Stomach (tissue), 4 donors: ENCODE results near the gene TMEM44.

Experiments
- POLR2A ChIP-seq, 4 donors: fragments of 450-650 bp; IDR thresholded peaks; one replicate each; pipeline ENCODE4 v1.6.1; 2016; ENCODE audit warnings: antibody characterized with exemption in 4 of 4, control low read depth in 2 of 4, mild to moderate bottlenecking in 1 of 4, moderate library complexity in 1 of 4
- TF ChIP-seq, protein P1 (sequence below), 7 experiments: fragments of 450-650 bp in 4 of 7; fragments of 200-600 bp in 3 of 7; sonication (generic) in 3 of 7; IDR thresholded peaks; one replicate each; pipeline ENCODE4 v1.5.1; 2016 to 2019; ENCODE audit warnings: antibody characterized with exemption in 7 of 7, control low read depth in 2 of 7, mild to moderate bottlenecking in 1 of 7

DNA sequence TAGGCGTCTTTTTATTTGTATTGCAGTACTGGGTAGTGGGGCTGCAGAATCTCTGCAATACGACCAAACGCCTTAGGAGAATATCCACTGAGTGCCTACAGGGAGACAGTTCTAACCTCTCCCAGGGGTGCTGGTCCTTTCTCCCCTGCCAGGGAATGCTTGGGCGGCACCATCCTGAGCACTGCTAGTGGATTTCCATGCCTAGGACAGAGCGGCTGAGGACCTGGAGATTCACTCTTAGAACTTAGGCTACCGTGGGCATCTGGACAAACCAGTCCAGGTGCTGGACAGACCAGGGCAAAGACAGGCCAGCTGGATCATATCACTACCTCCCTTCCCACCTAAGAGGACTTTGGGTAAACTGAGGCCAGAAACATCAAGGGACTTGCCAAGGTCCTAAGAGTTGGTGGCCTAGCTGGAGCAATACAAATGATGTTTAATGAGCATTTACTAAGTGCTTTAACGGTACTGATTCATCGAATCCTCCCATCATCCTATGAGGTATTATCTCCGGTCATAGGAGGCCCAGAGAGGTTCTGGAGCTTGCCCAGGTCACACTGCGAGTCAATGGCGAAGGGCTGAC is 902 bp downstream of the TMEM44 start:
- TF ChIP-seq, protein P1, sequence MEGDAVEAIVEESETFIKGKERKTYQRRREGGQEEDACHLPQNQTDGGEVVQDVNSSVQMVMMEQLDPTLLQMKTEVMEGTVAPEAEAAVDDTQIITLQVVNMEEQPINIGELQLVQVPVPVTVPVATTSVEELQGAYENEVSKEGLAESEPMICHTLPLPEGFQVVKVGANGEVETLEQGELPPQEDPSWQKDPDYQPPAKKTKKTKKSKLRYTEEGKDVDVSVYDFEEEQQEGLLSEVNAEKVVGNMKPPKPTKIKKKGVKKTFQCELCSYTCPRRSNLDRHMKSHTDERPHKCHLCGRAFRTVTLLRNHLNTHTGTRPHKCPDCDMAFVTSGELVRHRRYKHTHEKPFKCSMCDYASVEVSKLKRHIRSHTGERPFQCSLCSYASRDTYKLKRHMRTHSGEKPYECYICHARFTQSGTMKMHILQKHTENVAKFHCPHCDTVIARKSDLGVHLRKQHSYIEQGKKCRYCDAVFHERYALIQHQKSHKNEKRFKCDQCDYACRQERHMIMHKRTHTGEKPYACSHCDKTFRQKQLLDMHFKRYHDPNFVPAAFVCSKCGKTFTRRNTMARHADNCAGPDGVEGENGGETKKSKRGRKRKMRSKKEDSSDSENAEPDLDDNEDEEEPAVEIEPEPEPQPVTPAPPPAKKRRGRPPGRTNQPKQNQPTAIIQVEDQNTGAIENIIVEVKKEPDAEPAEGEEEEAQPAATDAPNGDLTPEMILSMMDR (IDR thresholded peaks at IDR 0.05) = no peak
- no peak for TF ChIP-seq POLR2A (IDR thresholded peaks at IDR 0.05)
